Fibroblast of lung (primary cell): ENCODE results near the gene CACNB1.

Source experiments
- EZH2 ChIP-seq: IDR thresholded peaks from 2 replicates; pipeline ENCODE4 v1.5.1; 2012; ENCODE audit warnings: low read length, control low read depth, mild to moderate bottlenecking; ENCODE audit errors: missing control alignments
- TF ChIP-seq, protein P1 (sequence below), 2 donors: IDR thresholded peaks in 1 of 2; conservative IDR thresholded peaks in 1 of 2; 1 replicate in 1 of 2; 2 replicates in 1 of 2; pipeline ENCODE4 v1.5.1; 2011 to 2012; ENCODE audit warnings: low read length in 2 of 2, control low read depth in 1 of 2, inconsistent platforms in 1 of 2, low read depth in 1 of 2, mild to moderate bottlenecking in 1 of 2

DNA sequence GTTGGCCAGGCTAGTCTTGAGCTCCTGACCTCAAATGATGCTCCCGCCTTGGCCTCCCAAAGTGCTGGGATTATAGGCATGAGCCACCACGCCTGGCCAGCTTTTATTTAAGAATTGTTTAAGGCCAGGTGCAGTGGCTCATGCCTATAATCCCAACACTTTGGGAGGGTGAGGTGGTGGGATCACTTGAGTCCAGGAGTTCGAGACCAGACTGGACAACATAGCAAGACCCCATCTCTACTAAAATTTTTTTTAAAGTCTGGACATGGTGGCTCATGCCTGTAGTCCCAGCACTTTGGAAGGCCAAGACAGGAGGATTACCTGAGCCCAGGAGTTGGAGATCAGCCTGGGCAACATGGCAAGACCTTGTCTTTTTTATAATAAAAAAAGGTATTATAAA is 51.2 kb downstream of the CACNB1 start:
- TF ChIP-seq, protein P1, sequence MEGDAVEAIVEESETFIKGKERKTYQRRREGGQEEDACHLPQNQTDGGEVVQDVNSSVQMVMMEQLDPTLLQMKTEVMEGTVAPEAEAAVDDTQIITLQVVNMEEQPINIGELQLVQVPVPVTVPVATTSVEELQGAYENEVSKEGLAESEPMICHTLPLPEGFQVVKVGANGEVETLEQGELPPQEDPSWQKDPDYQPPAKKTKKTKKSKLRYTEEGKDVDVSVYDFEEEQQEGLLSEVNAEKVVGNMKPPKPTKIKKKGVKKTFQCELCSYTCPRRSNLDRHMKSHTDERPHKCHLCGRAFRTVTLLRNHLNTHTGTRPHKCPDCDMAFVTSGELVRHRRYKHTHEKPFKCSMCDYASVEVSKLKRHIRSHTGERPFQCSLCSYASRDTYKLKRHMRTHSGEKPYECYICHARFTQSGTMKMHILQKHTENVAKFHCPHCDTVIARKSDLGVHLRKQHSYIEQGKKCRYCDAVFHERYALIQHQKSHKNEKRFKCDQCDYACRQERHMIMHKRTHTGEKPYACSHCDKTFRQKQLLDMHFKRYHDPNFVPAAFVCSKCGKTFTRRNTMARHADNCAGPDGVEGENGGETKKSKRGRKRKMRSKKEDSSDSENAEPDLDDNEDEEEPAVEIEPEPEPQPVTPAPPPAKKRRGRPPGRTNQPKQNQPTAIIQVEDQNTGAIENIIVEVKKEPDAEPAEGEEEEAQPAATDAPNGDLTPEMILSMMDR (conservative IDR thresholded peaks at IDR 0.05 in 1 of 2, IDR thresholded peaks at IDR 0.05 in 1 of 2; ENCODE audit: low read depth in 1 of 2, low read length in 2 of 2), result no peak
- no peak for TF ChIP-seq EZH2
